CD4-positive, alpha-beta T cell (primary cell): ENCODE results near the gene CCT8. TPM values are rescaled to one million over a fixed set of nuclear protein-coding genes. Genes with fewer than 3 reads are reported as not detected.
A peak's percentile ranks its signal among the peaks of the same experiment; 100 is the strongest.

Source experiments
- ATAC-seq: fragments of 200-7000 bp; cut with Tn5 transposase; one replicate; pipeline ENCODE4 v1.10.0; 2022; ENCODE audit warnings: mild to moderate bottlenecking; ENCODE audit not compliant: poor library complexity
- CTCF ChIA-PET: fragments of 350-600 bp; sonication (Branson Sonifier 250); formaldehyde crosslinking; loops from one replicate; lab custom pipeline; 2021; ENCODE audit warnings: antibody characterized with exemption, inconsistent platforms; lab: Charles Lee
- POLR2A ChIA-PET: fragments of 350-600 bp; sonication (Branson Sonifier 250); formaldehyde crosslinking; loops from one replicate; lab custom pipeline; 2021; ENCODE audit warnings: antibody characterized with exemption, inconsistent platforms; lab: Charles Lee
- DNase-seq, 14 experiments: peaks; one replicate each; pipeline ENCODE4 v3.0.0-alpha.2; 2013 to 2020; ENCODE audit warnings: mixed read lengths in 2 of 14
- H3K27ac ChIP-seq, 2 donors: one replicate each; pipeline versions ENCODE4 v1.5.1 to v1.7.0; 2013; ENCODE audit warnings: low read length in 2 of 2, low read depth in 1 of 2, mild to moderate bottlenecking in 1 of 2
- H3K27me3 ChIP-seq, 2 experiments: 1 replicate in 1 of 2; 2 replicates in 1 of 2; pipeline versions ENCODE4 v1.6.1 to v1.7.0; 2013; ENCODE audit warnings: low read length in 2 of 2, control low read depth in 1 of 2, mild to moderate bottlenecking in 1 of 2, moderate library complexity in 1 of 2; ENCODE audit not compliant: insufficient read depth in 2 of 2, control insufficient read depth in 1 of 2
- H3K36me3 ChIP-seq: one replicate; pipeline ENCODE4 v1.6.1; 2013; ENCODE audit warnings: low read length, control low read depth; ENCODE audit not compliant: insufficient read depth
- H3K4me1 ChIP-seq: one replicate; pipeline ENCODE4 v1.6.1; 2013; ENCODE audit warnings: low read length, control low read depth; ENCODE audit not compliant: insufficient read depth
- H3K4me3 ChIP-seq: one replicate; pipeline ENCODE4 v1.5.1; 2013; ENCODE audit warnings: mild to moderate bottlenecking, low read length, moderate library complexity
- H3K9me3 ChIP-seq, 2 experiments: 1 replicate in 1 of 2; 2 replicates in 1 of 2; pipeline versions ENCODE4 v1.6.1 to v1.7.0; 2013; ENCODE audit warnings: low read length in 2 of 2, mild to moderate bottlenecking in 2 of 2, control low read depth in 1 of 2, moderate library complexity in 1 of 2; ENCODE audit not compliant: control insufficient read depth in 1 of 2, insufficient read depth in 1 of 2
- H3K27ac Mint-ChIP-seq: one replicate; pipeline ENCODE4 v1.8.0; 2020; ENCODE audit warnings: mixed read lengths
- H3K27me3 Mint-ChIP-seq: one replicate; pipeline ENCODE4 v1.8.0; 2021; ENCODE audit warnings: mixed read lengths
- H3K36me3 Mint-ChIP-seq: one replicate; pipeline ENCODE4 v1.8.0; 2021; ENCODE audit warnings: low read depth, mixed read lengths
- H3K4me1 Mint-ChIP-seq: one replicate; pipeline ENCODE4 v1.8.0; 2021; ENCODE audit warnings: low read depth, mixed read lengths
- H3K4me3 Mint-ChIP-seq: one replicate; pipeline ENCODE4 v1.8.0; 2020; ENCODE audit warnings: mild to moderate bottlenecking, mixed read lengths
- H3K9me3 Mint-ChIP-seq: one replicate; pipeline ENCODE4 v1.8.0; 2020; ENCODE audit warnings: mixed read lengths
- intact Hi-C, 2 experiments: fragments of 100-400 bp; cut with DNase I in 1 of 2; cut with micrococcal nuclease in 1 of 2; formaldehyde crosslinking; loops; one replicate each; pipeline versions ENCODE4 v1.15.1 to v1.9.0; 2023 to 2025; cut with DNase I, micrococcal nuclease
- total RNA-seq, 174 experiments: library from RNA in 2 of 174; stranded (reverse) in 2 of 174; gene quantifications; one replicate each; pipeline ENCODE4 v1.2.3 and lab custom pipeline; 2021 to 2026
- TF ChIP-seq, protein P1 (sequence below): fragments of 200-600 bp; IDR thresholded peaks from one replicate; pipeline ENCODE4 v1.8.0; 2022; ENCODE audit warnings: antibody characterized with exemption, mild to moderate bottlenecking

Gene CCT8
- total RNA-seq, 2 experiments from 2014 or later: 121 to 126 TPM

DNA sequence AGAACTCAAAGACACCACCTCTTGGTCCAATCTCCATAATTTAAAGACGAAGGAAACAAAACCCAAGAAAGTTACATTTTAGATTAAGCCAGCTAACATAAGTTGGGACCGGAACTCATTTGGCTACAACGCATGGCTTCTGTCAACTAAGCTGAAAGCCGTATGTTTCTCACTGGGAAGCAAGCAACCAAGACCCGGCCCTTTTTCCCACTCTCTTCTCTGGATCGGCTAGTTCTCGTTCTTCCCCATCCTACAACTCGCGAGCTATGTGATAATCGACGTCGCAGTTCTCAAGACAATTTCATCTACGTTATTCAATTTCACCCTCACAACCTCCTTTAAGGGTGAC is 601 bp downstream of the CCT8 start:
- H3K4me1 Mint-ChIP-seq: peaks cover 64% of the 10 kb centered on the region
- peak overlapping the region; percentile 95 for H3K27ac Mint-ChIP-seq
- peaks cover 23% of the 10 kb centered on the region for H3K4me1 ChIP-seq
- CTCF ChIA-PET: interaction anchor here (1.1 to 1.3 kb wide), 3 partner anchors 90 to 299 kb away, joined by 3 read pairs; partner anchors contain the start of gene BACH1
- H3K4me3 Mint-ChIP-seq: peak overlapping the region; percentile 97
- POLR2A ChIA-PET: interaction anchor here (0.8 to 6.4 kb wide), 9 partner anchors 10 to 377 kb away, joined by 3 to 71 read pairs (median 14); partner anchors contain the start of genes LTN1, RWDD2B and USP16
- H3K4me3 ChIP-seq: peak overlapping the region; percentile 87
- no peak for DNase-seq
- intact Hi-C loops: loop anchor here (1.0 to 2.0 kb wide), 7 partner anchors 46 to 226 kb away; partner anchors contain the start of genes LTN1 (in 2 of the 2), BACH1 (in 1 of the 2) and USP16 (in 1 of the 2)
- no peaks in the 10 kb centered on the region for H3K9me3 Mint-ChIP-seq
- ATAC-seq: peak; percentile 0
- TF ChIP-seq, protein P1, sequence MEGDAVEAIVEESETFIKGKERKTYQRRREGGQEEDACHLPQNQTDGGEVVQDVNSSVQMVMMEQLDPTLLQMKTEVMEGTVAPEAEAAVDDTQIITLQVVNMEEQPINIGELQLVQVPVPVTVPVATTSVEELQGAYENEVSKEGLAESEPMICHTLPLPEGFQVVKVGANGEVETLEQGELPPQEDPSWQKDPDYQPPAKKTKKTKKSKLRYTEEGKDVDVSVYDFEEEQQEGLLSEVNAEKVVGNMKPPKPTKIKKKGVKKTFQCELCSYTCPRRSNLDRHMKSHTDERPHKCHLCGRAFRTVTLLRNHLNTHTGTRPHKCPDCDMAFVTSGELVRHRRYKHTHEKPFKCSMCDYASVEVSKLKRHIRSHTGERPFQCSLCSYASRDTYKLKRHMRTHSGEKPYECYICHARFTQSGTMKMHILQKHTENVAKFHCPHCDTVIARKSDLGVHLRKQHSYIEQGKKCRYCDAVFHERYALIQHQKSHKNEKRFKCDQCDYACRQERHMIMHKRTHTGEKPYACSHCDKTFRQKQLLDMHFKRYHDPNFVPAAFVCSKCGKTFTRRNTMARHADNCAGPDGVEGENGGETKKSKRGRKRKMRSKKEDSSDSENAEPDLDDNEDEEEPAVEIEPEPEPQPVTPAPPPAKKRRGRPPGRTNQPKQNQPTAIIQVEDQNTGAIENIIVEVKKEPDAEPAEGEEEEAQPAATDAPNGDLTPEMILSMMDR: no peak
- no peaks in the 10 kb centered on the region for H3K9me3 ChIP-seq
- peak overlapping the region; percentile 88 to 89 for H3K27ac ChIP-seq
- no peaks in the 10 kb centered on the region for H3K27me3 Mint-ChIP-seq
- peaks cover 30% of the 10 kb centered on the region for H3K36me3 ChIP-seq
- H3K27me3 ChIP-seq: no peaks in the 10 kb centered on the region
- peaks cover 57% of the 10 kb centered on the region for H3K36me3 Mint-ChIP-seq

DNA sequence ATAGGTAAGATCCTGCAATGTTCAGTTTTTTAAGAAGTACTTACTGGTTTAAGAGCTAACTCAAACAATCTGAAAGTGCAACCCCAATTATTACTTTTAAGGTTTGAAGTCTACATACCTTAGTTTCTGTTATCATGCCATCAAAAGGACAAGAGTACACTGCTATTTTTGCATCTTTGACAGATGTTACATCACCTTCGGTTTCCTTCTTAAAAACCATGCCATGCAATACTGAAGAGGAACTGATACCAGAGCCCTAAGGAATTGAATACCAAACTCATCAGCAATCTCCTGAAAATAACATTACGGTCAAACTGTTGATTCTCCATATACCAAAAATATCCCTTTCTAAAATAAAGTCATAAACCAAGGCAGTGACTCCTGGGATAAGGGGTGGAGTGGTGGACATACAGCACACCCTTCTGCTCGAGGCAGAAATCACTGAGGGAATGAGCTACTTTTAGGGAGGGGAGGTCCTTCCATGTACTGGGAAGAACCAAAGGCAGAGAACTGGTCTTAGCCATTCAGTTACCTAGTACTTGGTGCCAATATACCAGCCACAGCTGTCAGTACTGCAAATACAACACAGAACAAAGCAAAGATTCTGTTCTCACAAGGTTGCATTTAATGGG is 8.5 kb downstream of the CCT8 start:
- intact Hi-C loops: no loop called here
- ChIA-PET POLR2A (interaction anchor here (1.1 kb wide), 1 partner anchor 40 kb away, joined by 3 read pairs; the partner anchor contains the start of gene USP16), CTCF (no interaction called here)
- no peak for ATAC-seq
- TF ChIP-seq, protein P1: no peak
- Mint-ChIP-seq H3K36me3 (peaks cover 92% of the 10 kb centered on the region), H3K9me3 (no peaks in the 10 kb centered on the region), H3K4me3 (no peak overlapping the region), H3K4me1 (peaks cover 9% of the 10 kb centered on the region), H3K27me3 (no peaks in the 10 kb centered on the region), H3K27ac (peak overlapping the region; percentile 25)
- no peak for DNase-seq
- Histone ChIP-seq H3K4me1 (no peaks in the 10 kb centered on the region), H3K36me3 (peaks cover 99% of the 10 kb centered on the region), H3K9me3 (no peaks in the 10 kb centered on the region), H3K4me3 (no peak overlapping the region), H3K27me3 (no peaks in the 10 kb centered on the region), H3K27ac (no peak overlapping the region)

DNA sequence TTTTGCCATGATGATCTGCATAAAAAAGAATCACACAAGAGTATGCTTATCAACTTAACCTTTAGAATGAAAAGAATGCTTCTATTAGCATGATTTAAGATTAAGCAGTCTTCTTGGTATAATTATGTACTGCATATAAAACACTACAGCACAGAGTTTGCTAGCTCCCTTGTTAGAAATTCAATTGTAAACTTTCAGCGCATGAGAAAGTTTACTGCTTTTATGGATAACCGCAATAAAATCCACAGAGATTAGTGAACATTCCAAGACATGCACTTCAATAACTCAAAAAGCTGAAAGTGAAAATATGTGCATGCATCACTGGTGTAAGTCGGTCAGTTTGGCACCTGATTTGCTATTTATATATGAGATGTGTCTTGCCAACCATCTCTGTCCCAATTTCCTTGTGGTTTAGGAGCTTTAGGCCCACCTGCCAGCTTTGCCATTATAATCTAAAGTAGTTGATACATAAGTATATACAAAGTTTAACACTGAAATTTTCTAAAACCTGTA is 16.9 kb downstream of the CCT8 start:
- ChIA-PET CTCF (no interaction called here), POLR2A (interaction anchor here (2.2 kb wide), 1 partner anchor 32 kb away, joined by 8 read pairs; the partner anchor contains the start of gene USP16)
- H3K27me3 Mint-ChIP-seq: no peaks in the 10 kb centered on the region
- ATAC-seq: no peak
- no peaks in the 10 kb centered on the region for H3K9me3 Mint-ChIP-seq
- no peaks in the 10 kb centered on the region for H3K27me3 ChIP-seq
- intact Hi-C loops: no loop called here
- H3K4me3 ChIP-seq: no peak overlapping the region
- H3K27ac Mint-ChIP-seq: peak overlapping the region; percentile 55
- no peak for DNase-seq
- TF ChIP-seq, protein P1: no peak
- no peaks in the 10 kb centered on the region for H3K4me1 ChIP-seq
- no peaks in the 10 kb centered on the region for H3K9me3 ChIP-seq
- peaks cover 33% of the 10 kb centered on the region for H3K36me3 Mint-ChIP-seq
- H3K27ac ChIP-seq: no peak overlapping the region
- no peaks in the 10 kb centered on the region for H3K4me1 Mint-ChIP-seq
- peaks cover 88% of the 10 kb centered on the region for H3K36me3 ChIP-seq
- H3K4me3 Mint-ChIP-seq: no peak overlapping the region
